ENCODE measurements around the gene ESRRB.
A peak's percentile ranks its signal among the peaks of the same experiment; 100 is the strongest.

The ESRRB gene

DNA sequence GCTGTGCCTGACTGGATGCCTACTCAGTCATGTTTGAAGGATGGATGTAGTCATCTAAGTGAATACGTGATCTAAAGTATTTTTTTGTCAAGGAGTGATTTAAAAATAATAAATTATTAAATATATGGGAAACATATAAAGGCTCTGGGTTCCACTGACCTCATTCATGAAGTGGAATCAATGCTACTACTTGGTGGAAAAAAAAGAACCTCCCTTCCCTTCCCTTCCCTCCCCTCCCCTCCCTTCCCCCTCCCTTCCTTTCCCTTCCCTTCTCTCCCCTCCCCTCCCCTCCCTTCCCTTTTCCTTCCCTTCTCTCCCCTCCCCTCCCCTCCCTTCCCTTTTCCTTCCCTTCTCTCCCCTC, 162.7 kb downstream of the ESRRB start:
- TF ChIP-seq, protein P1, sequence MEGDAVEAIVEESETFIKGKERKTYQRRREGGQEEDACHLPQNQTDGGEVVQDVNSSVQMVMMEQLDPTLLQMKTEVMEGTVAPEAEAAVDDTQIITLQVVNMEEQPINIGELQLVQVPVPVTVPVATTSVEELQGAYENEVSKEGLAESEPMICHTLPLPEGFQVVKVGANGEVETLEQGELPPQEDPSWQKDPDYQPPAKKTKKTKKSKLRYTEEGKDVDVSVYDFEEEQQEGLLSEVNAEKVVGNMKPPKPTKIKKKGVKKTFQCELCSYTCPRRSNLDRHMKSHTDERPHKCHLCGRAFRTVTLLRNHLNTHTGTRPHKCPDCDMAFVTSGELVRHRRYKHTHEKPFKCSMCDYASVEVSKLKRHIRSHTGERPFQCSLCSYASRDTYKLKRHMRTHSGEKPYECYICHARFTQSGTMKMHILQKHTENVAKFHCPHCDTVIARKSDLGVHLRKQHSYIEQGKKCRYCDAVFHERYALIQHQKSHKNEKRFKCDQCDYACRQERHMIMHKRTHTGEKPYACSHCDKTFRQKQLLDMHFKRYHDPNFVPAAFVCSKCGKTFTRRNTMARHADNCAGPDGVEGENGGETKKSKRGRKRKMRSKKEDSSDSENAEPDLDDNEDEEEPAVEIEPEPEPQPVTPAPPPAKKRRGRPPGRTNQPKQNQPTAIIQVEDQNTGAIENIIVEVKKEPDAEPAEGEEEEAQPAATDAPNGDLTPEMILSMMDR (IDR thresholded peaks at IDR 0.05; ENCODE audit: insufficient read depth, low read depth, low read length, missing control alignments), result no peak
- no peak overlapping the region for H3K4me3 ChIP-seq (ENCODE audit: low read depth, low read length)
- DNase-seq (ENCODE audit: low read depth), result no peak

DNA sequence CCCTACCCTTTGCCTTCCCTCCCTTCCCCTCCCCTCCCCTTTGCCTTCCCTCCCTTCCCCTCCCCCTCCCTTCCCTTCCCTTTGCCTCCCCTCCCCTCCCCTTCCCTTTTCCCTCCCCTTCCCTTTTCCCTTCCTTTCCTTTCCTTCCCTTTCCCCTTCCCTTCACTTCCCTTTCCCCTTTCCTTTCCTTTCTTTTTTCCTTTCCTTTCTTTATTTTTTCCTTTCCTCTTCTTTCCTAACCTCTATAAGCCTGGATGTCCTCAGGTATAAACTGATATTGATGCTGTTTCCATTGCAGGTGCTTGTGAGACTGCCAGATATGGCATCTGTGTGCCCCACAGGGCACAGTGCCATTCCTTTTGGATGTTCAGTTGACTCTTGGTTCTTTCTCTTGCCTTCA, 163.2 kb downstream of the ESRRB start:
- no peak for DNase-seq (ENCODE audit: low read depth)
- H3K4me3 ChIP-seq (ENCODE audit: low read depth, low read length), result no peak overlapping the region
- TF ChIP-seq, protein P1 (IDR thresholded peaks at IDR 0.05; ENCODE audit: insufficient read depth, low read depth, low read length, missing control alignments), result no peak

DNA sequence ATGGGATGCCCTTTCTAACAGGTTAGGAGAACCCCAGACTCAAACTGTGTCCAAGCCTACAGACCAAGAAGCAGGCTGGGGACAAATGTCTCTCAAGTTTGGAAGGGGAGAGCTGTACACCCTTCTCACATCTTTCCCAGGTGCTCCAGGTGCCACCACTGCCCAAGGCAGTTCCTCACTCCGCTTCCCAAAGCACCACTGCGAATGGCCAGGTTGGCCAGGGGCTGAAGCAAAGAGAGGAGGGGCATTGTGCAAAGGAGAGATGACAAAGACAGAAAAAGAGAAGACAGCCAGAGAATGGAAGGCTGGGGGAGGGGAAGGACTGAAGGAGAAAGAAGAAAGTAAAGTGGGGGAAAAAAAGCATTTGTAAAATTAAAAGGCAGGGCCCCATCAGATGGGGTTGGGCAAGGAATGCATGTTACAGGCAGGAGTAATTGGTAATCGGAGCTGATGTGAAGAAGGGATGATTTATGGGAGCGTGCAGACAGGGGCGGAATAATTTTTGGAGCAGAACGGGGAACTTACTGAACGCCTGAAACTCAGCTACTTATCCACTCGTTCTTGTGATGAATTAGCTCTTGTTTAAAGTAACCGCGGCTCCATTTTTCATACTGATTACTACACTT, 165.8 kb downstream of the ESRRB start:
- DNase-seq (ENCODE audit: low read depth), result no peak
- no peak overlapping the region for H3K4me3 ChIP-seq (ENCODE audit: low read depth, low read length)
- TF ChIP-seq, protein P1 (IDR thresholded peaks at IDR 0.05; ENCODE audit: insufficient read depth, low read depth, low read length, missing control alignments), result no peak

DNA sequence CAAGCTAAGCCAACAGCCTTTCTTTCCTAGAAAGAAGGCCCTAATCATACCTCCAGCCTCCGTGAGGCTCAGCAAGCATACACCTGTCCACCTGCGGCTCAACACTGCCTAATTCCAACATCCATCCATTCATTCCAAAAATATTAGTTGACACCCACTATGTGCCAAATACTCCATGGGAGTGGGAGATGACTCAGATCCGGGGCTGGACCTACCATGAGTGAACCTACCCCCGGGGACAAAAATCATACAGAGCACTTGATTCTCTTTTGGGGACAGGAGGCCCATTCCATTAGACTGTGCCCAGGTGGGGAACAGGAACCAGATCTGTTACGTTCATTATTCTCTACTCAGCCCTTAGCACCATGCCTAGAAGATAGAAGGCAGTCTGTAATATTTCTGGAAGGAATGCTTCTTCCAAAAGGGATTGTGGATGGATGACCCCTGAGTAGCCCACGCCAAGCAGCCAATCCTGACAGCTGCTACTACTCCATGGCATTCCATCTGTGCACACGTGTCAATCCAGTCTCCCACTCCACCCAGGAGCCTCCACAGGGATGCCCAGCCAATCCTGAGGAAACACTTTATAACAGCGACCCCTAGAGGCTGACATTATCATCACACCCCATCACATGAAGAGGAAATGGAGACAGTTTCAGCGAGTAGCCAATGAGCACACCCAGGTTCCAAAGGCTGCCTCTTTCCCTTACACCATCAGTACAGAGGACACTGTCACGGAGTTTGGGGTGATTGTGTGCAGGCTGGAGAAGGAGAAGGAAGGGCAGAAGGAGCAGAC, 170.7 kb downstream of the ESRRB start:
- DNase-seq (ENCODE audit: low read depth), result peak; percentile 30
- TF ChIP-seq, protein P1 (IDR thresholded peaks at IDR 0.05; ENCODE audit: insufficient read depth, low read depth, low read length, missing control alignments), result peak; percentile 56
- no peak overlapping the region for H3K4me3 ChIP-seq (ENCODE audit: low read depth, low read length)

DNA sequence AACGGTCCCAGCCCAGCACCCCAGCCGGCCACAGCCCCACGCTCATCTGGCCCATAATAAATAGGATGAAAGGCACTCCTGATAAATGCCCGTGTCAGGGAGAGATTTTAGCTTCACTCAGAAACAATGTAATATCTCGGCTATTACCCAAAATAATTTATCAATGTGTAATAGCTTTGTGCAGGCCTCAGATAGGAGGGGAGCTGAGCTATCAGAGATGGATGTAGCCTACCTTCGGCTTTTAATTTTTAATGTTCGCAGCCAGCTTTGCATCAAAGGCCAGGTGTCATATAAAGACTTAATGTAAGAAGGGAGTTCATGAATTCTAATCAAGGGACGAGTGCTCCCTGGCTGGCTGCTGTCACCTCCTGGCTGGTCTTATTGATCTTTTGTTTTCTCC, 171.9 kb downstream of the ESRRB start:
- TF ChIP-seq, protein P1 (IDR thresholded peaks at IDR 0.05; ENCODE audit: insufficient read depth, low read depth, low read length, missing control alignments), result no peak

DNA sequence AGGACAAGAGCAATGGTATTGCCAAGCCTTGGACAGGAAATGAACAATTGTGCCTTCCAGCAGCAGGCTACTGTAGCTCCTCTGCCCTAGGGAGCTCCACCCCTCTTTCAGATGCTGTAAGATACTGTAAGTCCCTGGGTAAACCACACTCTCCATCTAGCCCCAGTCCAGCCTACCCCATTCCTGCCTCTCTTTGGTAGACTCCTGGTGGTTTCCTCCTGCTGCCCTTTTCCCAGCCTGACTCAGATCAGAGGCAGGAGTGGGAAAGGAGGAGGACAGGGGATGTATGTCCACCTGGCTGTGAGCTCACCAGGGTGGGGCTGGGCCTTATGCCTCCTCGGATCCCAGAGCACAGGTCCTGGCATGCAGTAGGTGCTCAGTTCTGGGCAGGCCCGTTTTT, 174.6 kb downstream of the ESRRB start:
- TF ChIP-seq, protein P1 (IDR thresholded peaks at IDR 0.05; ENCODE audit: insufficient read depth, low read depth, low read length, missing control alignments), result no peak

More for the DNA sequence above, 171.9 kb downstream of the ESRRB start:
- DNase-seq (ENCODE audit: low read depth), result no peak
- H3K4me3 ChIP-seq (ENCODE audit: low read depth, low read length), result no peak overlapping the region

More for the DNA sequence above, 174.6 kb downstream of the ESRRB start:
- DNase-seq (ENCODE audit: low read depth), result peak; percentile 28
- H3K4me3 ChIP-seq (ENCODE audit: low read depth, low read length), result no peak overlapping the region
